NCI-H1092 (cell line): ENCODE results near the gene PCYT1A.
"Not testable (repeated sequence)": the region's sequence is repeated elsewhere in the genome, so short reads cannot be mapped to it uniquely, and the experiment has no call there.

Experiments
- DNase-seq: peaks from one replicate; lab custom pipeline; 2025; lab: John Stamatoyannopoulos, UW

Gene PCYT1A

GRCh38 chr3:196287440-196288140 lies at the start of gene PCYT1A:
TSS of gene PCYT1A (minus strand) at chr3:196287726. CDS start at chr3:196270531, 17,195 bp downstream.
- DNase-seq: peak; percentile 92

- DNase-seq: no peak
Observed at GRCh38 chr3:196336319-196337145, 49.0 kb upstream of the PCYT1A start.

GRCh38 chr3:196335503-196335948 lies 48.0 kb upstream of the PCYT1A start:
- no peak for DNase-seq

GRCh38 chr3:196334982-196335381 lies 47.5 kb upstream of the PCYT1A start:
- DNase-seq: no peak

GRCh38 chr3:196332168-196332567 lies 44.6 kb upstream of the PCYT1A start:
- peak; percentile 40 for DNase-seq

GRCh38 chr3:196327405-196327804 lies 39.9 kb upstream of the PCYT1A start:
- DNase-seq: no peak

- DNase-seq: no peak
Observed at GRCh38 chr3:196326936-196327335, 39.4 kb upstream of the PCYT1A start.

- DNase-seq: no peak
Observed at GRCh38 chr3:196323691-196324090, 36.2 kb upstream of the PCYT1A start.

- no peak for DNase-seq
Observed at GRCh38 chr3:196323016-196323415, 35.5 kb upstream of the PCYT1A start.

GRCh38 chr3:196321162-196321561 lies 33.6 kb upstream of the PCYT1A start:
- no peak for DNase-seq

- no peak for DNase-seq
Observed at GRCh38 chr3:196320137-196320536, 32.6 kb upstream of the PCYT1A start.

- peak; percentile 87 for DNase-seq
Observed at GRCh38 chr3:196317687-196318467, 30.4 kb upstream of the PCYT1A start, which contains the start of gene DYNLT2B. TSS of gene DYNLT2B (minus strand) at chr3:196318240. CDS start at chr3:196318152, 88 bp downstream.

GRCh38 chr3:196316799-196317686 lies 29.5 kb upstream of the PCYT1A start:
- not testable (repeated sequence) for DNase-seq

GRCh38 chr3:196315821-196316220 lies 28.3 kb upstream of the PCYT1A start:
- no peak for DNase-seq

GRCh38 chr3:196314597-196314996 lies 27.1 kb upstream of the PCYT1A start:
- DNase-seq: no peak

GRCh38 chr3:196314086-196314485 lies 26.6 kb upstream of the PCYT1A start:
- DNase-seq: not testable (repeated sequence)

- not testable (repeated sequence) for DNase-seq
Observed at GRCh38 chr3:196302960-196303359, 15.4 kb upstream of the PCYT1A start.

GRCh38 chr3:196302551-196302950 lies 15.0 kb upstream of the PCYT1A start:
- DNase-seq: not testable (repeated sequence)

- DNase-seq: no peak
Observed at GRCh38 chr3:196298521-196298920, 11.0 kb upstream of the PCYT1A start.

GRCh38 chr3:196292286-196292923 lies 4.9 kb upstream of the PCYT1A start:
- DNase-seq: no peak

GRCh38 chr3:196288141-196288460 lies 575 bp upstream of the PCYT1A start:
- peak; percentile 53 for DNase-seq
